Measurements from ENCODE around the gene IL22RA2. TPM values are rescaled to one million over a fixed set of nuclear protein-coding genes. Genes with fewer than 3 reads are reported as not detected.

The IL22RA2 gene
- polyA plus RNA-seq, 1 of the 3 experiments (the other 2 are of a cell fraction), result not detected

DNA sequence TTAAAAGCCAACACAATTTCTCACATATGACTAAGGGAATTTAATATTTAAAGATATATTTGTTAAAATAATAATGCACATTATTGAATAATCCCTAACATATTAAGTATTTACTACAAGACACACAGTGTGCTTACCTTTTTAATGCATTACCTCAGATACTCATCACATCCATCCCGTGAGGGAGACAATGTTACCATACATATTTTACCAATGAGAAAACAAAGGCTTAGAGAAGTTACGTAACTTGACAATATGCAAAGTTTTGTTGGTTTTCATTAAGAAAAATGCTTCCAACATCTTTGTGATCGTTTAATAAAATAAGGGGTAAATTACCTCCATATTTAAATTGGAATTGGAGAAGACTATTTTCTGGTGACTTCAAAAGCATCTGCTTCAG lies 41.5 kb upstream of the IL22RA2 start:
- POLR2A ChIA-PET, result no interaction called here

GRCh38 chr6:137213813-137214212 lies 40.4 kb upstream of the IL22RA2 start:
- ChIA-PET CTCF (interaction anchor here (1.1 kb wide), 1 partner anchor 100 kb away, joined by 4 read pairs; no protein-coding TSS in a partner anchor), POLR2A (interaction anchor here (0.6 kb wide), 1 partner anchor 25 kb away, joined by 3 read pairs; no protein-coding TSS in a partner anchor)
- Histone ChIP-seq H3F3A (replicated peaks; ENCODE audit: insufficient read depth) (no peaks in the 10 kb centered on the region), H3K27me3 (ENCODE audit: insufficient read depth) (no peaks in the 10 kb centered on the region), H3K4me1 (ENCODE audit: control insufficient read depth in 1 of 2, insufficient read depth in 2 of 2, low read depth in 1 of 2, low read length in 1 of 2) (peaks cover 0 to 19% of the 10 kb centered on the region in 2 experiments; a peak in 2 of 4 replicates), H3K4me3 (ENCODE audit: low read depth in 2 of 2, low read length in 1 of 2) (no peak overlapping the region), H3K36me3 (replicated peaks in 1 of 2; ENCODE audit: control insufficient read depth in 1 of 2, insufficient read depth in 2 of 2, low read length in 1 of 2) (peaks cover 0 to 3% of the 10 kb centered on the region in 2 experiments), H3K27ac (ENCODE audit: low read depth in 2 of 2, low read length in 1 of 2) (no peak overlapping the region), H2AFZ (ENCODE audit: low read depth) (no peak overlapping the region), H3K79me2 (ENCODE audit: insufficient read depth) (peaks cover 82% of the 10 kb centered on the region), H3K9me3 (no peaks in the 10 kb centered on the region), H4K20me1 (ENCODE audit: insufficient read depth) (peaks cover 13% of the 10 kb centered on the region), H3K9me2 (no peaks in the 10 kb centered on the region), H3K9ac (no peak overlapping the region), H3K4me2 (no peak overlapping the region)
- DNase-seq, result no peak
- whole genome bisulfite sequencing (ENCODE audit: low lambda C conversion rate), result 79% methylated on average over 2 of the region's 2 CpGs
- TF ChIP-seq GATA2 (CRISPR knock-in tag; IDR thresholded peaks at IDR 0.05) (no peak), RFX5 (IDR thresholded peaks at IDR 0.05; ENCODE audit: low read length) (no peak), USF1 (IDR thresholded peaks at IDR 0.05; ENCODE audit: borderline replicate concordance, low read depth) (no peak), PBX3 (IDR thresholded peaks at IDR 0.05) (no peak), SIN3A (IDR thresholded peaks at IDR 0.05; ENCODE audit: borderline replicate concordance, low read depth, low read length) (no peak), CHD2 (IDR thresholded peaks at IDR 0.05; ENCODE audit: low read length, partially characterized antibody) (no peak), ELF1 (IDR thresholded peaks at IDR 0.05) (no peak), FOSL2 (IDR thresholded peaks at IDR 0.05; ENCODE audit: borderline replicate concordance, low read depth) (no peak), NFIC (IDR thresholded peaks at IDR 0.05; ENCODE audit: borderline replicate concordance) (no peak), GABPA (IDR thresholded peaks at IDR 0.05; ENCODE audit: low read depth) (no peak)

More for the DNA sequence above, 41.5 kb upstream of the IL22RA2 start:
- DNase-seq, result no peak
- Histone ChIP-seq H3K79me2 (ENCODE audit: insufficient read depth) (peaks cover 82% of the 10 kb centered on the region), H3K9me2 (no peaks in the 10 kb centered on the region), H3K4me1 (ENCODE audit: control insufficient read depth in 1 of 2, insufficient read depth in 2 of 2, low read depth in 1 of 2, low read length in 1 of 2) (peaks cover 0 to 19% of the 10 kb centered on the region in 2 experiments; a peak in 2 of 4 replicates), H2AFZ (ENCODE audit: low read depth) (no peak overlapping the region), H3F3A (replicated peaks; ENCODE audit: insufficient read depth) (no peaks in the 10 kb centered on the region), H4K20me1 (ENCODE audit: insufficient read depth) (peaks cover 13% of the 10 kb centered on the region), H3K9ac (no peak overlapping the region), H3K4me2 (no peak overlapping the region), H3K27ac (ENCODE audit: low read depth in 2 of 2, low read length in 1 of 2) (no peak overlapping the region), H3K9me3 (no peaks in the 10 kb centered on the region), H3K27me3 (ENCODE audit: insufficient read depth) (no peaks in the 10 kb centered on the region), H3K36me3 (replicated peaks in 1 of 2; ENCODE audit: control insufficient read depth in 1 of 2, insufficient read depth in 2 of 2, low read length in 1 of 2) (peaks cover 0 to 3% of the 10 kb centered on the region in 2 experiments), H3K4me3 (ENCODE audit: low read depth in 2 of 2, low read length in 1 of 2) (no peak overlapping the region)
- CTCF ChIA-PET, result no interaction called here
- WGBS (ENCODE audit: low lambda C conversion rate), result 94% methylated on average over 3 of the region's 3 CpGs
- no peak for TF ChIP-seq SIN3A (IDR thresholded peaks at IDR 0.05; ENCODE audit: borderline replicate concordance, low read depth, low read length)
- TF ChIP-seq GABPA (IDR thresholded peaks at IDR 0.05; ENCODE audit: low read depth), result no peak
- TF ChIP-seq TAF1 (IDR thresholded peaks at IDR 0.05; ENCODE audit: borderline replicate concordance, low read depth, low read length), result no peak
- no peak for TF ChIP-seq RFX5 (IDR thresholded peaks at IDR 0.05; ENCODE audit: low read length)
- TF ChIP-seq YY1 (IDR thresholded peaks at IDR 0.05; ENCODE audit: low read depth), result no peak
- TF ChIP-seq, protein P1, sequence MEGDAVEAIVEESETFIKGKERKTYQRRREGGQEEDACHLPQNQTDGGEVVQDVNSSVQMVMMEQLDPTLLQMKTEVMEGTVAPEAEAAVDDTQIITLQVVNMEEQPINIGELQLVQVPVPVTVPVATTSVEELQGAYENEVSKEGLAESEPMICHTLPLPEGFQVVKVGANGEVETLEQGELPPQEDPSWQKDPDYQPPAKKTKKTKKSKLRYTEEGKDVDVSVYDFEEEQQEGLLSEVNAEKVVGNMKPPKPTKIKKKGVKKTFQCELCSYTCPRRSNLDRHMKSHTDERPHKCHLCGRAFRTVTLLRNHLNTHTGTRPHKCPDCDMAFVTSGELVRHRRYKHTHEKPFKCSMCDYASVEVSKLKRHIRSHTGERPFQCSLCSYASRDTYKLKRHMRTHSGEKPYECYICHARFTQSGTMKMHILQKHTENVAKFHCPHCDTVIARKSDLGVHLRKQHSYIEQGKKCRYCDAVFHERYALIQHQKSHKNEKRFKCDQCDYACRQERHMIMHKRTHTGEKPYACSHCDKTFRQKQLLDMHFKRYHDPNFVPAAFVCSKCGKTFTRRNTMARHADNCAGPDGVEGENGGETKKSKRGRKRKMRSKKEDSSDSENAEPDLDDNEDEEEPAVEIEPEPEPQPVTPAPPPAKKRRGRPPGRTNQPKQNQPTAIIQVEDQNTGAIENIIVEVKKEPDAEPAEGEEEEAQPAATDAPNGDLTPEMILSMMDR (IDR thresholded peaks at IDR 0.05), result no peak
- TF ChIP-seq MXI1 (IDR thresholded peaks at IDR 0.05; ENCODE audit: low read depth, low read length), result no peak
- no peak for TF ChIP-seq CHD2 (IDR thresholded peaks at IDR 0.05; ENCODE audit: low read length, partially characterized antibody)
- TF ChIP-seq JUND (IDR thresholded peaks at IDR 0.05), result no peak
- TF ChIP-seq MEF2A (IDR thresholded peaks at IDR 0.05; ENCODE audit: borderline replicate concordance, low read depth), result no peak
- TF ChIP-seq FOXJ3 (CRISPR knock-in tag; IDR thresholded peaks at IDR 0.05), result no peak
- no peak for TF ChIP-seq TCF12 (IDR thresholded peaks at IDR 0.05)
- no peak for TF ChIP-seq GATA2 (CRISPR knock-in tag; IDR thresholded peaks at IDR 0.05)
- TF ChIP-seq, protein P2, sequence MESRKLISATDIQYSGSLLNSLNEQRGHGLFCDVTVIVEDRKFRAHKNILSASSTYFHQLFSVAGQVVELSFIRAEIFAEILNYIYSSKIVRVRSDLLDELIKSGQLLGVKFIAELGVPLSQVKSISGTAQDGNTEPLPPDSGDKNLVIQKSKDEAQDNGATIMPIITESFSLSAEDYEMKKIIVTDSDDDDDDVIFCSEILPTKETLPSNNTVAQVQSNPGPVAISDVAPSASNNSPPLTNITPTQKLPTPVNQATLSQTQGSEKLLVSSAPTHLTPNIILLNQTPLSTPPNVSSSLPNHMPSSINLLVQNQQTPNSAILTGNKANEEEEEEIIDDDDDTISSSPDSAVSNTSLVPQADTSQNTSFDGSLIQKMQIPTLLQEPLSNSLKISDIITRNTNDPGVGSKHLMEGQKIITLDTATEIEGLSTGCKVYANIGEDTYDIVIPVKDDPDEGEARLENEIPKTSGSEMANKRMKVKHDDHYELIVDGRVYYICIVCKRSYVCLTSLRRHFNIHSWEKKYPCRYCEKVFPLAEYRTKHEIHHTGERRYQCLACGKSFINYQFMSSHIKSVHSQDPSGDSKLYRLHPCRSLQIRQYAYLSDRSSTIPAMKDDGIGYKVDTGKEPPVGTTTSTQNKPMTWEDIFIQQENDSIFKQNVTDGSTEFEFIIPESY (IDR thresholded peaks at IDR 0.05; ENCODE audit: borderline replicate concordance, low read depth), result no peak
